GM18511 (cell line): Measurements from ENCODE around the gene MOCOS.

ENCODE experiments used
- ATAC-seq: cut with Tn5 transposase; IDR thresholded peaks from one replicate; pipeline ENCODE4 v1.9.1; 2021; ENCODE audit warnings: mild to moderate bottlenecking, moderate library complexity; ENCODE audit not compliant: unreplicated experiment

MOCOS gene

GRCh38 chr18:36302676-36303075 lies 115.4 kb downstream of the MOCOS start:
- ATAC-seq: no peak

DNA sequence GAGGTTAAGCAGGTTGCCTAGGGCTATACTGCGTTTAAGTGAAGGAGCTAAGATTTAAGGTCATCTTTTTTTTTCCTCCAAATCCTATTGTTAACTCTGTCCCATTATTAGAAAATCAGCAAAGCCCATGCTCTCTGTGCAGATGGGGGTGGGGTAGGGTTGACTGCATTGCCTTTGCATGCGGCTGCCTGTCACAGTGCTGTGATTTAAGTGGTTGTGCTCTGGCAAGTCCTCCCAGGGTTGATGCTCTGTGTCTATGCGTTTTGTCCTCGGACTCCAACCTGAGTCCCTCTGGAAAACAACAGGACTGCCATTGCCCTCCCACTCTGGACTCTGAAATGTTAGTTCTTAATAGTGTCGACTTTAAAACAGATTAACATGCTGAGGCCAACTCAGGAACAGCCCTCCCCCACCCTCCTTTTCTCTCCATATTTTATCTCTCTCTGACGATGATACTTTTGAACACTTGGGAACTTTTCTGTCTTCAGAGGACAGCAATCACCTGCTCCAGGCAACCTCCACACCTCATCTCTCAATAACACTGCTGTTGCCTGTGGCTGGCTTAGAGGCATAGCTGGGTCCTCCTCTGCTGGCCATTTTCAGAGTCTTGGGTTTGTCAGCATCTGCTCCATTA lies 116.0 kb downstream of the MOCOS start:
- ATAC-seq: no peak

GRCh38 chr18:36304723-36305122 lies 117.4 kb downstream of the MOCOS start:
- no peak for ATAC-seq

DNA sequence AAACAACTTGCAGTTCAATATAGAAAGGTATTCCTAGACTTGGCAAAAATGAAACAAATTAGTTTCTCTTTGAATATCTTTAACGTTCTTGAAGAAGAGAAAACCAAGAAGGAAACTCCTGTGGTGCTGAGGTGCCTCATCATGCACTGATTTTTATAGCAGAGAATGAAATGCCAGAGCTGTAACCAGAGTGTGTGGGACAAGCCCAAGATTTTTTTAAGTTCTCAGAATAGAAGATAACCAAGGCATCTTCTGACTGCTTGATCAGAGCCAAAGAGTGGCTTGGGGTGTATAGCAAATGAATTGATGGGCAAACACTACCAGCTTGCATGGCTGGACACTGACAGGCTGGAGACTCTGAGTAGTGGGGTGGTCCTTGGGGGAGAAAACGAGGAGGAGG lies 118.1 kb downstream of the MOCOS start:
- ATAC-seq: no peak

GRCh38 chr18:36307513-36307912 lies 120.2 kb downstream of the MOCOS start:
- ATAC-seq: no peak

DNA sequence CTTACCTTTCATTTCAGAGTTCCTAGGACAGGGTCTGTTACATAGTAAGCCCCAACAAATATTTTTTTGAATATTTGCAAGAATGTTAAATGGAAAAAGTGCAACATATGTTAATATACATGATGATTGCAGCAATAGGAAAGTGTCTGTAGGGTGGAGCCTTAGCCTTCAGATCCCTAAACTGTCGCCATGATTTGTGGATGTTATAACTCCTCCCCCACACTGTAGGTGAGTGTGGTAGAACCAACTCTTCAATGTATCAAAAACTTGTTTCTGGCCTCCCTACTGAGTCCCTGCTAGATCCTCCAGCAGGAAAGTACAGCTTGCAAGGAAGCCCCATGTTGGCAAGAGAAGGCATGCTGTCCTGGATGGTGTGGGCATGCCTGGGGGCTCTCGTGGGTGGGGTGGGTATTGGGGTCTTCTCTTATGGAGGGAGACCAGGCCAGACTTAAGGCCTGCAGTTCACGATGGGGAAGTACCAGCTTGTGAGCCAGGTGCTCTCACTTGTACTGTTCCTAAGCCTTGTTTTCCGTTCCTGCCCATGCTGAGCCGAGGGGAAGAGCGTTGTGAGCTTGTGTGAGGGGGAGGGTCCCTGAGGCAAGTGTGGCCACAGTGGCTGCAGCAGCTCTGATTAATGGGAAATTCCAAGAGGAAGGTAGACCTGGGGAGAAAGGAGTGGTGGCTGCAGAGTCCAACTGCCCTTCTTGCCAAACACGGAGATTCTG lies 121.6 kb downstream of the MOCOS start:
- no peak for ATAC-seq

- no peak for ATAC-seq
Measured at GRCh38 chr18:36309436-36310391, 122.4 kb downstream of the MOCOS start.

GRCh38 chr18:36311026-36311570 lies 123.8 kb downstream of the MOCOS start:
- no peak for ATAC-seq

DNA sequence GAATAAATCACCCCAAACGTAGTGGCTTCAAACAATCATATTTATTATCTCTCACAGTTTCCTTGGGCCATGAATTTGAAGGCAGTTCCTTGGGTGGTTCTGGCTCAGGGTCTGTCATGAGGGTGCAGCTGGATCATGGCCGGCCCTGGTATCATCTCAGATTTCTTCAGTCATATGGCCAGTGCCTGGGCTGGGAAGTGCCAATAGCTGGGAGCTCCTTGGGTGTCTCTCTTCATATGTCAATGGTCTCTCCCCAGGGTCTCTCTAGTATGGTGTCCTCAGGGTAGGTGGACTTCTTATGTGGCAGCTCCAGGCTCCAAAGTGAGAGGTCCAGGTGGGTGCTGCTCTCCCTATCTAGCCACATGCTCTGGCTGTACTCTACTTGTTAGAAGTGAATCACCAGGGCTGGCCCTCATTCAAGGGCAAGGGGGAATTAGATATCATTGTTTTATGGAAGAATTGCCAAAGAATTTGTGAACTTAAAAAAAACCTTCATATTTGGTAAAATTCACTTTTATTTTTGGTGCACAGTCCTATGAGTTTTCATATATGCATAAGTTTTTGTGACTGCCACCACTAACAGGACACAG lies 125.6 kb downstream of the MOCOS start:
- no peak for ATAC-seq

DNA sequence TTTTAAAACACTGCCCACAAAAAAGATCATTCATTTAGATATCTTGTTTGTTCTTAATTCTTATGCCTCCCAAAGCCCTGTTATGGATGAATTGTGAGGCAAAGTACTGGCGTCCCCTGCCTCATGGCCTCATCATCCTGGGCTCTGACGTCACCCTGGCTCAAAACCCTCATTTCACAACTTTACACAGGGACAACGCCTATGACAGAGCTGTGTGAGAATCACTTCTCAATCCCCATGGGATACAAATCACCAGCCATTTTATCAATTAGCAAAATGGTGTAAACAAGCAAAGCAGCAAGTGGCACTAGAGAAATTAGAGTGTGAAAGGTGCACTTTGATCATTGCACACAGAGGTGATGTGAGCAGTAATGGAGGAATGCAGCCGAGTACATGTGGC lies 126.8 kb downstream of the MOCOS start:
- no peak for ATAC-seq

DNA sequence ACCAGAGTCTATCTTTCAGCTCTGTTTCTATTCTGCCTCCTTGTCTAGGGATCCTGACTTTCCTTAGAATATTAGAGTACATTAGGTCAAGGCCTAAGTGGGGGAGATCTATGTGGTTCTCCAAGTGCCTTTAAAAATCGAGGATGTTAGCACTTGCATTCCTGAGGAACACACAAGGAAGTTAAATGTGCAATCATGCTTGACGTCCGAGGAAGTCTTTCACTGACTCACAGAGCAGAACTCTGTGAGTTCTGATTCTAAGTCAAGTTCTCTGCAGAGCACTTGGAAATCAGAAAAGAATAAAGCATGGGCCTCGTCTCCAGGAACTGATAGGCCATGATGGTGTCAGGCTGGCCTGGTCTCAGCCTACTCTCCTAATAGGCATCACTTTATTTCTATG lies 127.5 kb downstream of the MOCOS start:
- ATAC-seq: no peak

- no peak for ATAC-seq
Measured at GRCh38 chr18:36315736-36316135, 128.4 kb downstream of the MOCOS start.

- ATAC-seq: no peak
Measured at GRCh38 chr18:36316246-36316645, 128.9 kb downstream of the MOCOS start.
